IgD-negative memory B cell (primary cell): ENCODE measurements around the gene DCLK1. TPM values are rescaled to one million over a fixed set of nuclear protein-coding genes. Genes with fewer than 3 reads are reported as not detected.
"Not testable (repeated sequence)": the region's sequence is repeated elsewhere in the genome, so short reads cannot be mapped to it uniquely, and the experiment has no call there.

Experiments used
- H3K27ac Mint-ChIP-seq, 3 donors: one replicate each; pipeline ENCODE4 v1.8.0; 2020 to 2022; ENCODE audit warnings: mild to moderate bottlenecking in 3 of 3, mixed read lengths in 3 of 3, moderate library complexity in 1 of 3
- H3K27me3 Mint-ChIP-seq: one replicate; pipeline ENCODE4 v1.8.0; 2021; ENCODE audit warnings: mixed read lengths
- H3K36me3 Mint-ChIP-seq: one replicate; pipeline ENCODE4 v1.8.0; 2020; ENCODE audit warnings: mild to moderate bottlenecking, mixed read lengths
- H3K4me1 Mint-ChIP-seq, 3 donors: one replicate each; pipeline ENCODE4 v1.8.0; 2020 to 2022; ENCODE audit warnings: mixed read lengths in 3 of 3, mild to moderate bottlenecking in 1 of 3
- H3K4me3 Mint-ChIP-seq, 4 donors: one replicate each; pipeline ENCODE4 v1.8.0; 2020 to 2022; ENCODE audit warnings: mild to moderate bottlenecking in 4 of 4, mixed read lengths in 4 of 4, moderate library complexity in 3 of 4
- H3K9me3 Mint-ChIP-seq, 3 donors: one replicate each; pipeline ENCODE4 v1.8.0; 2020 to 2021; ENCODE audit warnings: mixed read lengths in 3 of 3, mild to moderate bottlenecking in 1 of 3
- polyA plus RNA-seq: library from polyadenylated mRNA; unstranded; fragments of 300-500 nt; fragmentation: Illumina TruSeq; gene quantifications from one replicate; pipeline ENCODE4 v1.2.3, GENCODE V29; 2021

The DCLK1 gene
- polyA plus RNA-seq, 1 donor from 2014 or later = not detected

- H3K9me3 Mint-ChIP-seq, H3K4me1 Mint-ChIP-seq, H3K4me3 Mint-ChIP-seq, H3K27ac Mint-ChIP-seq, H3K27me3 Mint-ChIP-seq, H3K36me3 Mint-ChIP-seq: not testable (repeated sequence)
These were observed 147.5 kb downstream of the DCLK1 start for GRCh38 chr13:35983703-35984102.

GRCh38 chr13:35983206-35983605 is 148.0 kb downstream of the DCLK1 start:
- Mint-ChIP-seq H3K27me3 (peaks cover 4% of the 10 kb centered on the region), H3K4me3 (no peak overlapping the region), H3K27ac (no peak overlapping the region), H3K9me3 (no peaks in the 10 kb centered on the region), H3K36me3 (peaks cover 2% of the 10 kb centered on the region), H3K4me1 (no peaks in the 10 kb centered on the region)

- H3K27ac Mint-ChIP-seq = no peak overlapping the region
- no peaks in the 10 kb centered on the region for H3K4me1 Mint-ChIP-seq
- H3K27me3 Mint-ChIP-seq = no peaks in the 10 kb centered on the region
- H3K4me3 Mint-ChIP-seq = no peak overlapping the region
- peaks cover 2% of the 10 kb centered on the region for H3K36me3 Mint-ChIP-seq
- H3K9me3 Mint-ChIP-seq = peaks cover 0 to 5% (median 3%) of the 10 kb centered on the region in 3 donors
These were observed 151.7 kb downstream of the DCLK1 start for GRCh38 chr13:35979361-35979951.

- Mint-ChIP-seq H3K36me3 (peaks cover 2% of the 10 kb centered on the region), H3K27me3 (no peaks in the 10 kb centered on the region), H3K27ac (no peak overlapping the region), H3K4me3 (no peak overlapping the region), H3K4me1 (no peaks in the 10 kb centered on the region), H3K9me3 (peaks cover 0 to 6% (median 5%) of the 10 kb centered on the region in 3 donors)
These were observed 152.4 kb downstream of the DCLK1 start for GRCh38 chr13:35978607-35979316.

GRCh38 chr13:35977060-35977459 is 154.1 kb downstream of the DCLK1 start:
- Mint-ChIP-seq H3K9me3 (peaks cover 3 to 9% (median 6%) of the 10 kb centered on the region in 3 donors), H3K4me3 (no peak overlapping the region), H3K4me1 (peaks cover 0 to 1% (median 0%) of the 10 kb centered on the region in 3 donors), H3K27ac (no peak overlapping the region), H3K36me3 (peaks cover 2% of the 10 kb centered on the region), H3K27me3 (no peaks in the 10 kb centered on the region)

GRCh38 chr13:35976126-35976525 is 155.1 kb downstream of the DCLK1 start:
- H3K4me1 Mint-ChIP-seq = peaks cover 0 to 1% (median 0%) of the 10 kb centered on the region in 3 donors
- no peaks in the 10 kb centered on the region for H3K27me3 Mint-ChIP-seq
- no peak overlapping the region for H3K27ac Mint-ChIP-seq
- no peak overlapping the region for H3K4me3 Mint-ChIP-seq
- peaks cover 2% of the 10 kb centered on the region for H3K36me3 Mint-ChIP-seq
- H3K9me3 Mint-ChIP-seq = peaks cover 3 to 9% (median 7%) of the 10 kb centered on the region in 3 donors

GRCh38 chr13:35966951-35967350 is 164.2 kb downstream of the DCLK1 start:
- not testable (repeated sequence) for H3K36me3 Mint-ChIP-seq, H3K4me1 Mint-ChIP-seq, H3K4me3 Mint-ChIP-seq

GRCh38 chr13:35966024-35966423 is 165.2 kb downstream of the DCLK1 start:
- H3K9me3 Mint-ChIP-seq = peaks cover 4 to 11% (median 7%) of the 10 kb centered on the region in 3 donors
- no peak overlapping the region for H3K27ac Mint-ChIP-seq
- H3K36me3 Mint-ChIP-seq = no peaks in the 10 kb centered on the region

More at GRCh38 chr13:35966951-35967350, 164.2 kb downstream of the DCLK1 start:
- not testable (repeated sequence) for H3K27me3 Mint-ChIP-seq, H3K27ac Mint-ChIP-seq
- peaks cover 6 to 11% (median 7%) of the 10 kb centered on the region in 3 donors for H3K9me3 Mint-ChIP-seq

GRCh38 chr13:35965226-35965927 is 165.8 kb downstream of the DCLK1 start:
- no peaks in the 10 kb centered on the region for H3K27me3 Mint-ChIP-seq
- no peak overlapping the region for H3K4me3 Mint-ChIP-seq
- H3K9me3 Mint-ChIP-seq = peaks cover 3 to 11% (median 7%) of the 10 kb centered on the region in 3 donors
- H3K4me1 Mint-ChIP-seq = peaks cover 0 to 2% (median 0%) of the 10 kb centered on the region in 3 donors
- H3K36me3 Mint-ChIP-seq = no peaks in the 10 kb centered on the region
- H3K27ac Mint-ChIP-seq = no peak overlapping the region

More at GRCh38 chr13:35966024-35966423, 165.2 kb downstream of the DCLK1 start:
- peaks cover 0 to 2% (median 0%) of the 10 kb centered on the region in 3 donors for H3K4me1 Mint-ChIP-seq
- H3K4me3 Mint-ChIP-seq = no peak overlapping the region
- no peaks in the 10 kb centered on the region for H3K27me3 Mint-ChIP-seq

GRCh38 chr13:35964863-35965180 is 166.4 kb downstream of the DCLK1 start:
- no peak overlapping the region for H3K4me3 Mint-ChIP-seq
- H3K27me3 Mint-ChIP-seq = no peaks in the 10 kb centered on the region
- peaks cover 0 to 2% (median 0%) of the 10 kb centered on the region in 3 donors for H3K4me1 Mint-ChIP-seq
- peaks cover 3 to 11% (median 7%) of the 10 kb centered on the region in 3 donors for H3K9me3 Mint-ChIP-seq
- no peak overlapping the region for H3K27ac Mint-ChIP-seq
- no peaks in the 10 kb centered on the region for H3K36me3 Mint-ChIP-seq

GRCh38 chr13:35964011-35964862 is 166.9 kb downstream of the DCLK1 start:
- Mint-ChIP-seq H3K27ac (no peak overlapping the region), H3K4me3 (no peak overlapping the region), H3K27me3 (no peaks in the 10 kb centered on the region), H3K36me3 (no peaks in the 10 kb centered on the region), H3K9me3 (peaks cover 3 to 7% (median 6%) of the 10 kb centered on the region in 3 donors), H3K4me1 (peaks cover 0 to 2% (median 0%) of the 10 kb centered on the region in 3 donors)

GRCh38 chr13:35961461-35962220 is 169.5 kb downstream of the DCLK1 start:
- H3K27ac Mint-ChIP-seq = no peak overlapping the region
- no peak overlapping the region for H3K4me3 Mint-ChIP-seq

GRCh38 chr13:35961002-35961401 is 170.2 kb downstream of the DCLK1 start:
- Mint-ChIP-seq H3K27me3 (no peaks in the 10 kb centered on the region), H3K4me3 (no peak overlapping the region), H3K9me3 (peaks cover 0 to 4% (median 0%) of the 10 kb centered on the region in 3 donors), H3K27ac (no peak overlapping the region), H3K36me3 (no peaks in the 10 kb centered on the region), H3K4me1 (no peaks in the 10 kb centered on the region)

More at GRCh38 chr13:35961461-35962220, 169.5 kb downstream of the DCLK1 start:
- H3K9me3 Mint-ChIP-seq = peaks cover 0 to 1% (median 0%) of the 10 kb centered on the region in 3 donors
- H3K27me3 Mint-ChIP-seq = no peaks in the 10 kb centered on the region
- H3K4me1 Mint-ChIP-seq = no peaks in the 10 kb centered on the region
- H3K36me3 Mint-ChIP-seq = no peaks in the 10 kb centered on the region

- no peak overlapping the region for H3K4me3 Mint-ChIP-seq
- H3K27me3 Mint-ChIP-seq = no peaks in the 10 kb centered on the region
- peaks cover 0 to 3% (median 0%) of the 10 kb centered on the region in 3 donors for H3K9me3 Mint-ChIP-seq
- H3K4me1 Mint-ChIP-seq = no peaks in the 10 kb centered on the region
- H3K36me3 Mint-ChIP-seq = no peaks in the 10 kb centered on the region
- no peak overlapping the region for H3K27ac Mint-ChIP-seq
These were observed 173.2 kb downstream of the DCLK1 start for GRCh38 chr13:35957996-35958395.
